HL-60/S4 treated with phorbol 12-myristate 13-acetate at 8.2 ng/mL for 4 days and 3 days (cell line): Measurements from ENCODE around the gene BRPF3.
"Not testable (repeated sequence)": the region's sequence is repeated elsewhere in the genome, so short reads cannot be mapped to it uniquely, and the experiment has no call there.

ENCODE experiments used
- in situ Hi-C: fragments of 300-500 bp; cut with MboI; formaldehyde crosslinking; loops from 2 replicates; pipeline ENCODE4 v1.15.0; 2022; ENCODE audit warnings: low sequenced_read_pairs

The BRPF3 gene

DNA sequence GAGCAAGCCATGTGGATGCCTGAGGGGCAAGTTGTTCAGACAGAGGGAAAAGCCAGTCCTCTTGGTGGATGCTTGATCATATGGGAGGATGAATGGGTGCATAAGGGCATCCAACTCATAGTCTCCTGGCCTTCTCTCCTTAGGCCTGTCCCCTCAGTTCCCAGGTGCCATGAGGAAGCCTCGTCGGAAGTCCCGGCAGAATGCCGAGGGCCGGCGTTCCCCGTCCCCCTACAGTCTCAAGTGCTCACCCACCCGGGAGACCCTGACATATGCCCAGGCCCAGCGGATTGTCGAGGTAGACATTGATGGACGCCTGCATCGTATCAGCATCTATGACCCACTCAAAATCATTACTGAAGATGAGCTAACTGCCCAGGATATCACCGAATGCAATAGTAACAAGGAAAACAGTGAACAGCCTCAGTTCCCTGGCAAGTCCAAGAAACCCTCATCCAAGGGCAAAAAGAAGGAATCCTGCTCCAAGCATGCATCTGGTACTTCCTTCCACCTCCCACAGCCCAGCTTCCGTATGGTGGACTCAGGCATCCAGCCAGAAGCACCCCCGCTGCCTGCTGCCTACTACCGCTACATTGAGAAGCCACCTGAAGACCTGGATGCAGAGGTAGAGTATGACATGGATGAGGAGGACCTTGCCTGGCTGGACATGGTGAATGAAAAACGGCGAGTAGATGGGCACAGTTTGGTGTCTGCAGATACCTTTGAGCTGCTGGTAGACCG, 3.8 kb downstream of the BRPF3 start:
- in situ Hi-C loops: no loop called here

DNA sequence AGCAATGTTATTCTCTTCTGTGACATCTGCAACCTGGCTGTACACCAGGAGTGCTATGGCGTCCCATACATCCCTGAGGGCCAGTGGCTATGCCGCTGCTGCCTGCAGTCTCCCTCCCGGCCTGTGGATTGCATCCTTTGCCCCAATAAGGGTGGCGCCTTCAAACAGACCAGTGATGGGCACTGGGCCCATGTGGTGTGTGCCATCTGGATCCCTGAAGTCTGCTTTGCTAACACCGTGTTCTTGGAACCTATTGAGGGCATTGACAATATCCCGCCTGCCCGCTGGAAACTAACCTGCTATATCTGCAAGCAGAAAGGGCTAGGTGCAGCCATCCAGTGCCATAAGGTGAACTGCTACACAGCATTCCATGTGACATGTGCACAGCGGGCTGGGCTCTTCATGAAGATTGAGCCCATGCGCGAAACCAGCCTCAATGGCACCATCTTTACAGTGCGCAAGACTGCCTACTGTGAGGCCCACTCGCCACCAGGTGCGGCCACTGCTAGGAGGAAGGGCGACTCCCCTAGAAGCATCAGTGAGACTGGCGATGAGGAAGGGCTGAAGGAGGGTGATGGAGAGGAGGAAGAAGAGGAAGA, 4.6 kb downstream of the BRPF3 start:
- in situ Hi-C loops: no loop called here

DNA sequence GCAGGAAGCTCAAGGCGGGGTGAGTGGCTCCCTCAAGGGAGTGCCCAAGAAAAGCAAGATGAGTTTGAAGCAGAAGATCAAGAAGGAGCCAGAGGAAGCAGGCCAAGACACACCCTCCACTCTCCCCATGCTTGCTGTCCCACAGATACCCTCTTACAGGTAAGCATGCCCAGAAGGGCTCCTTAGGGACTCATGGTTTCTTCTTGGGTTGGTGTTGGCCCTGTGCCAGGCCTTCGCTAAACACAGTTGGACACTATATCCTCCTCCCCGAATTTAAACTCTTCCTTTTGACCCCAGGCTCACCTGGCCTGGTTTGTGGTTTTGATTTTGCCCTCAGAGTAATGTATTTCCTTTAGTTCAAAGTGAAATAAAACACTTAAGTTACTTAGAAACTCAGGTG, 5.1 kb downstream of the BRPF3 start:
- in situ Hi-C loops: no loop called here

DNA sequence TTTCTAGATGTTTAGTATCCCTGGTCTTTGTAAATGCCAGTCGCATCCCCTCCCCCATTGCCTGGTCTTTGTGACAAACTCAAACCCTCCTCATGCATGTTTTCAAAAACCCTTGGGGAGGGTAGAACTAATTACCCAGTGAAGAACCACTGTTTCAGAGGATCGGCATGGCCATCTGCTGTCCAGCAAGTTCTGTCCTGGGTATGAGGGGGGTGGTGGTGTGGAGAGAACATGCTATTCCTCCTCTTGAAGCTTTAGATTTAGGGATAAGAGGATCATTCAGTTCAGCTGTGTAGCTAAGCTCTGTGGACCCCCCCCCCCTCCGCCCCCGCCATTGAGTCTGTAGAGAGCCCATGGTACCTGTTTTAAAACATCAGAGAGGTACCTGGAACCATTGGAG, 5.6 kb downstream of the BRPF3 start:
- in situ Hi-C loops: no loop called here

DNA sequence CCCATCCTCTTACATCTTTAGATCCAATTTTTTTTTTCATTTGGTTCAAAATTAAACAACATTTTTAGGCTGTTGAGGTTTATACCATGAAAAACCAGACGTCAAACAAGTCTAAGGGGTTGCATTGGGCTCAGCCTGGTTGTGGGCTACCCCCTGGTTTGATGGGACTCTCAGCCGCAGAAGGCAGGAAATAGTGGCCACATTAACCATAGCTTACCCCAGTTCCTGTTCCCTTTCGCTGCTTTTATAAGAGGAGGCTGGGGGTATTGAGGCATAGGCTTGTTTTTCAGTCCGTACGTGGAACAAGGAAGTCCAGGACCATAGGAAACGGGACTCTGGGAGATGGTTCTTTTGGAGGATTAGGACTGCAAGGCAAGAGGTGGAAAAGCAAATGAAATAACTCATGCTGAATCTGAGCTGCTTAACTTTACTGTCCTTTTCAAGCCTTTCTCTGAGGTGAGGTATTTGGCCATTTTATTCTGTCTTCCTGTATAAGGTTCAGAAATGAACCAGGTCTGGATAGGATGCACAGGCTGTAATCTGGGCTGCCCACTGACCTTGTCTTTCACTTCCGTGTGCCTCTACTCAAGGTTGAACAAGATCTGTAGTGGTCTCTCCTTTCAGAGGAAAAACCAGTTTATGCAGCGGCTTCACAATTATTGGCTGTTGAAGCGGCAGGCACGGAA, 7.7 kb downstream of the BRPF3 start:
- in situ Hi-C loops: no loop called here

DNA sequence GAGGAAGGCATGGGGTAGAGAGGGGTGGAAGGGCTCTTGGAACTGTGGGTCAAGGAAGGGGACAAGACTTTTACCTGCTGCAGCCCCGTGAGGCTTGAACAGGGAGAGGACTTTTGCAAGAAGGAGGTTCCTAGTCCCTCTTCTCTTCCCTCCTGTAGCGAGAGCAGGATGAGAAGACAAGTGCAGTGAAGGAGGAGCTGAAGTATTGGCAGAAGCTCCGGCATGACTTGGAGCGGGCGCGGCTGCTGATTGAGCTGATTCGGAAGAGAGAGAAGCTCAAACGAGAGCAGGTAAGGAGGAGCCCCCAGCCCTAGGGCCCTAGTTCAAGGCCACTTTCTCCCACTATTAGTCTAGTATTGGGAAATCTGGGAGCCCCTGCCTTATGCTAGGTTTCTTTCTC, 10.6 kb downstream of the BRPF3 start:
- in situ Hi-C loops: no loop called here

DNA sequence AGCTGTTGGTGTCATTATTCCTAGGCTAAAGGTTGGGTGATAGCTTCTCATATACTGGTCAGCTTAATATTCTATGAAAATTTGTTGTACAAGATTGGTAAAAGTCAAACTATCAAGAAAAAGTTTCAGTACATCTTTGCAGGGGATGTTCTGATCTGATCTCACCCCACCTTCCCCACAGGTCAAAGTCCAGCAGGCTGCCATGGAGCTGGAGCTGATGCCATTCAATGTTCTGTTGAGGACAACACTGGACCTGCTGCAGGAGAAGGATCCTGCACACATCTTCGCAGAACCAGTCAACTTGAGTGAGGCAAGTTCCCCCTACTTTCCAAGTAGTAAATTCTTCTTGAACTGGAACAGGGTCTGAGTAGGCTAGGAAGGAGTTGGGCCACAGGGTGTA, 13.1 kb downstream of the BRPF3 start:
- in situ Hi-C loops: no loop called here

DNA sequence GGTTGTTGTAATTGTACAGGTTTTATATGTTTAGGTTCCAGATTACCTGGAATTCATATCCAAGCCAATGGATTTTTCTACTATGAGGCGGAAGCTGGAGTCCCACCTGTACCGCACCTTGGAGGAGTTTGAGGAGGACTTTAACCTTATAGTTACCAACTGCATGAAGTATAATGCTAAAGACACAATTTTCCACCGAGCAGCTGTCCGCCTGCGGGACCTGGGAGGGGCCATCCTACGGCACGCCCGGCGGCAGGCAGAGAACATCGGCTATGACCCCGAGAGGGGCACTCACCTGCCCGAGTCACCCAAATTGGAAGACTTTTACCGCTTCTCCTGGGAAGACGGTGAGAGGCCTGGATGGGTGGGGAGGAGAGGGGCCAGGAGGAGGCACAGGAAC, 13.6 kb downstream of the BRPF3 start:
- in situ Hi-C loops: no loop called here

DNA sequence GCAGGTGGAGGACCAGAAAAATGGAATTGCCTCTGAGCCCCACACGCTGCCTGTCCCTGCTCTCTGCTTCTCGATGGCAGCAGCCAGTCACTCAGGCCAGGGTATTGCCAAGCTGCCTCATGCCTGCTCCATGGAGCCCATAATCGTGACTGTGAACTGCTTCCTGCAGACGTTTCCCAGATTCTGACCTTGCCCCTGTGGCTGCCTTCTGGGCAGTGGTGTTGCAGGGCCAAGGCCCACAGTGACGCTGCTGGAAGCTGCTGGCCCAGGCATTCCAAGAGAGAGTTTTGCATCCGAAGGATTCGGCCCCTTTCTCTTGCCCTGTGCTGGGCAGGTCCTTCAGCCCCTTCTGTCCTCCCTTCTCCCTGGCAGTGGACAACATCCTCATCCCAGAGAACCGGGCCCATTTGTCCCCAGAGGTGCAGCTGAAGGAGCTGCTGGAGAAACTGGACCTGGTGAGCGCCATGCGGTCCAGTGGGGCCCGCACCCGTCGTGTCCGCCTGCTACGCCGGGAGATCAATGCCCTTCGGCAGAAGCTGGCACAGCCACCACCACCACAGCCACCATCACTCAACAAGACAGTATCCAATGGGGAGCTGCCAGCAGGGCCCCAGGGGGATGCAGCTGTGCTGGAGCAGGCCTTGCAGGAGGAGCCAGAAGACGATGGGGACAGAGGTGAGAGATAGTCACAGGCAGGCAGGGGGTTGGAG, 14.5 kb downstream of the BRPF3 start:
- in situ Hi-C loops: no loop called here

DNA sequence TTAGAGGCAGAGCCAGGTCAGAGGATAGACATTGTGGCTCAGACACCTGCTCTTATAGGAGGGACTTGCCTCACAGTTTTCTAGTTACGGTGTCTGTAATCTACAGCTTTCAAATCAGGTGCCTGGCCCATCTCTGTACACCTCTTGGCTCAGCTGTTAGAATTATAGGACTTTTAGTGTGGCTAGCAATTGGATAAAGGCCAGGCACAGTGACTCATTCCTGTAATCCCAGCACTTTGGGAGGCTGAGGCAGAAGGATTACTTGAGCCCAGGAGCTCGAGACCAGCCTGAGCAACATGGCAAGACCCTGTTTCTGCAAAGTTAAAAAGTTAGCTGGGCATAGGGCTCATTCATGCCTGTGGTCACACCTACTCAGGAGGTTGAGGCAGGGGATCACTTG, 20.0 kb downstream of the BRPF3 start:
- in situ Hi-C loops: no loop called here

DNA sequence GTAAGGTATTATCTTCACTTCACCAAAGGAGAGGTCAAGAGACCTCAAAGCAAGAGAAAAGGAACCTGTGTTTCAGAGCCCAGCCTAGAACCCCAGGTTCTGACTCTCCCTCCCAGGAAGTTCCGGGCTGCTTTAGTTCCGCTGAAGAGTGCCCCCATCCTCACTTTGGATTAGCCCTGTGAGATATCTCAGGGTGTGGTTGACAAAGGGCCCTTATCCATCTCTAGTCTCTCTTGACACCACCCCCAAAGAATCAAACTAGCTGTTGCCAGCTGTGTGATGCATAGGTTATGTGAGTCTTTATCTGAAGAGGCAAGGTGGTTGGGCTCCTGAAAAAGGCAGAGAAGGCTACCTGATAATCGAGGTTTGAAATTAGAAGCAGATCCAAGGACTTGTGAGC, 20.6 kb downstream of the BRPF3 start:
- in situ Hi-C loops: no loop called here

DNA sequence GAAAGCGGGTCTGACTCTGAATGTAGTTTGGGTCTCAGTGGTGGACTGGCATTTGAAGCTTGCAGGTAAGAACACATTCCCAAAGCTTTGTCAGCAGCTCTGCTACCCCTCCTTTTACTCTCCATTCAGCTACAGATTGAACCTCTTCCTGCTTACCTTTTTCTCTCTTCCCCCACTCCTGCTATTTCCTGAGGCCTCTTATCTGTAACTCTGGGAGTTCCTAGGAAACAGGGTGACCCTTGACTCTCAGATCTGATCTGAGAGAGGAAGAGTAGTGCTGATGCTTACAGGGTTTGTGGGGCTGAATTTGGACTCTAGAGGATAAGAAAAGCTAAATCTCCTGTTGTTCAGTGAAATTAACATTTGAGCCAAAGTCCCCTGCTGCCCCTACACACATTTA, 21.4 kb downstream of the BRPF3 start:
- in situ Hi-C loops: no loop called here

DNA sequence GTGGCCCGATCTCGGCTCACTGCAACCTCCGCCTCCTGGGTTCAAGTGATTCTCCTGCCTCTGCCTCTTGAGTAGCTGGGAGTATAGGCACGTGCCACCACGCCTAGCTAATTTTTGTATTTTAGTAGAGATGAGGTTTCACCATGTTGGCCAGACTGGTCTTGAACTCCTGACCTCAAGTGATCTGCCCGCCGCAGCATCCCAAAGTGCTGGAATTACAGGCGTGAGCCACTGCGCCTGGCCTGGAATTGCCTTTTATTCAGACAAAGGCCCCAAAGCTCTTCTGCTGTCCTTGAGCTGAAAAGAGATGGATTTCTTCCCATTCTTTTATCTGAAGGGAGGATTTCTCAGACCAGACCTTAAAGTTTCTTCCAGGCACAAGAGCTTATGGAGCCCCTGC, 22.0 kb downstream of the BRPF3 start:
- in situ Hi-C loops: not testable (repeated sequence)

DNA sequence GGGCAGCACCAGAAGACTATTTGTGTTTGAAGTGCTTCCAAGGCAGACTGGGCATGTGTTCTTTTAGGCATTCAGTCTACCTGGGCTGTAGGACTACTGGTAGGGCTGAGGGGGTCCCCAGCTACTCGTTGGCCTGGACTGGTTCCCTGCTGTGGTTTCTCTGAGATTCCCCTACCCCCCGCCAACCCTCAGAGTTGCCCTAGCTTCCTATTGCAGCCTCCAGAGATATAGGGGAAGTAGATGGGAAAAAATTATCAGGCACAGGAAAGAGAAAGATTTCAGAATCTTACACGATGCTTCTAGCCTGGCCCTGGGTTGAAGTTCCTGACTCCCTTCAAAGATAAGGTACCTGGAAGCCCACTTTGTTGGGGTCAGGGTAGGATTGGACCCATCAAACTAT, 22.5 kb downstream of the BRPF3 start:
- in situ Hi-C loops: no loop called here

DNA sequence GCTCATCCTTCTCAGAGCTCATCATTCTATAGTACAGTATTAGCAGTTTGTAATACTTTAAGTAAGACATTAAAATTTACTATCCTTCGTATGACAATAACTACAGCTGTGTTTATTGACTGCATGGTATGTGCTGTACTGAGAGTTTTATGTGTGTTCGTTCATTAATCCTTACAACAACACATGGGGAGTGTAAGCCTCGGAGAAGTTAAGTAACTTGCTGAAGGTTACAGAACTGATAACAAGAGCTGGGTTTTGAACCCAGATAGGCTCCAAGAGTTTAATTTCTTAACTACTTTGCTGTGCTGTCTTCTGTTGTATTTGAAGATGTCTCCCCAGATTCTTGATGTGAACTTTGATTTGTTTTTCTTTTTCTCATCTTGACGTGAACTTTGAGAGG, 23.7 kb downstream of the BRPF3 start:
- in situ Hi-C loops: no loop called here

DNA sequence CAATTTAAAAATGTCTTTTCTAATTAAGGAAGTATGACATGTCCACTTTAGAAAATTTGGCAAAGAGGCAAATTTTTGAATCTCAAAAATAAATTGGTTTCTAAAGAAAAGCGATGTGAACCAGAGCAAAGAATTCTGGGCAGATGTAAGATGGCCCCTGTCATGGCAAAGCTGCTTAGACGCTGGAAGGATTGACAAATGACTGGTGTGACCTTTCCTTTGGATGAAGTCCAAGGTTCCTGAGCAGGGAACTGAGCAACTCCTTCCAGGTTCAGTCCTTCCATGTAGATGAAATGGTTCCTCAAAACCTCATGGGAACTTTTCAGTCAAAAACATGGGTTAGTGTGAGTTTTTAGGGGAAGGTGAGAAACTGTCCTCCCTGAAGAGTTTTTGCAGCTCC, 25.1 kb downstream of the BRPF3 start:
- in situ Hi-C loops: no loop called here

DNA sequence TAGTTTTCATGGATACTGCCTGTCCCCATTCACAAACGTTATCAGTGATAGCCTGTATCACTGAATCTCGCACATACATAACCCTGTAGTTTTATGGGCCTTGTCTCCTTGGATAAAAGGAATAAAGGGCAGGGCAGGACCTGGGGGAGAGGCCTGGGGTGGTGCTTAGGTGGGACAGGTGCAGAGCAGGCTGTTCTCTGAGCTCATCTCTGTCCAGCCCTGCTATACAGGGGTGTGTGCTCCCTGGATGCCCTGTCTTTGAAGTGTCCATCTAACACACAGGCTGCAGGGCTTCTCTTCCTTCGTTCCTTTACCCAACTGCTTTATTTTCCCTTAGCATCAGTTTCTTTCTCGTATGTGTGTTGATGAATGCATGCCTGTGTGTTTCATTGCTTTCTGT, 26.4 kb downstream of the BRPF3 start:
- in situ Hi-C loops: no loop called here

DNA sequence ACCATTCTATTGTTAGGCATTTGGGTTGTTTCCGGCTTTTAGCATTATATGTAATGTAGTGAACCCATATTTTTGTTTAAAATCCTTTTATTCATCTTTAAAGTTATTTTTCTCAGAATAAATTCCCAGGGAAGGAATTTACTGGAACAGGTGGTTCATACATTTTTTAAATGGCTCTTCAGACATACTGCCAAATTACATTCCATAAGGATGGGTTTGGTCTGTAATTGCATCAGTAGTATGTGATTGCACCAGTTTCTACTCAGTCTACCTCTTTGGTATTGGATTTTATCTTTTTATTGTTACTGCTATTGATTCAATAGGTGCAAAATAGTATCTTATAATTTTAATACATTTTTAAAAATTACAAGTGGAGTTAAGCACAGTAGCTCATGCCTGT, 27.2 kb downstream of the BRPF3 start:
- in situ Hi-C loops: no loop called here

DNA sequence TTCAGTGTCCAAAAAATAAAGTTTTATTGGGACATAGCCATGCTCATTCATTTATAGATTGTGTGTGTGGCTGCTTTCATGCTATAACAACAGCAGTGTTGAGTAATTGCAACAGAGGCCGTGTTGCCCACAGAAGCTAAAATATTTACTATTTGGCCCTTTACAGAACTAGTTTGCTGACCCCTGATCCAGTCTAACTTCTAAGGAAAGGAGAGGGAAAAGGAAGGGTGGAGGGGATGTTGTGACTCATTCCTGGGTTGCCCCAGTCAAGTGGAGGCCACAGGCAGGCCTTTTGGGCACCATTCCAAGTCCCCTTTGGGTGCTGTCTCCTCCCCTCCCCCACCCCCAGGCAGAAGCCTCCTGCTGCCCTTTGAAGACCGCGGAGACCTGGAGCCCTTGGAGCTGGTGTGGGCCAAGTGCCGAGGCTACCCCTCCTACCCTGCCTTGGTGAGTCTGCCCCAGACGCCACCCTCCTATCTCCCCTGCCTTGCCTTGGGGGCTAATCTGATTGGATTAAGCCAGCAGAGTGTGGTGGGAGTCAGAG, 28.4 kb downstream of the BRPF3 start:
- in situ Hi-C loops: no loop called here

DNA sequence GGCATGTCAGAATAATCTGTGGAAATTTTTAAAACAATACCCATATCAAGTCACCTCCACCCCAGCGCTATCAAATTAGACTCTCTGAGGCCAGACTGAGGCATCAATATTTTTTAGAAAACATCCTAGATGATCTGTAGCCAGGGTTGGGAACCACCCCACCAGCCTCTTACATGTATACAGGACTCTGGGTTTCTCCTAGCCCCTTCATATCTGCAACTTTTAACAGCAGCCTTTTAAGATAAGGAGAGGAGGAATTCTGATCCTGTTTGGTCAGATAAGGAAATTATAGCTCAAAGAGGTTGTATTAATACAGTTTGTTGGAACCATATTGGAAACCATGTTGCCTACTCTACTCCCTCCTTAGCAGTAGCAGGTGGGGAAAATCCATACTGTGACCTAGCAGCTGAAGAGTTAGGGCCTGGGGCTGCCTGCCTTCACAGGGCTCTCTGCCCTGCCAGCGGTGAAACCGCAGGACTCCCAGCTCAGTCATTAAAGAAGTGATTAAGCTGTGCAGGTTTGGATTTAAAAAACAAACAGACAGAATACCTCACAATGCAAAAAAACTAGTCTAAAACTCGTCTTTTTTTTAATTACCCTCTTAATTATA, 30.0 kb downstream of the BRPF3 start:
- in situ Hi-C loops: no loop called here
